A172 (cell line): Measurements from ENCODE around the gene FRMD8. TPM values are rescaled to one million over a fixed set of nuclear protein-coding genes. Genes with fewer than 3 reads are reported as not detected.
"Not testable (repeated sequence)": the region's sequence is repeated elsewhere in the genome, so short reads cannot be mapped to it uniquely, and the experiment has no call there.

Experiments
- DNase-seq: peaks from one replicate; pipeline ENCODE4 v3.0.0-alpha.2; 2015; ENCODE audit warnings: low spot score
- total RNA-seq: library from RNA; depleted of rRNA; stranded (reverse); fragments of >200 nt; shearing (Covaris generic); gene quantifications from 2 replicates; pipeline ENCODE4 v1.2.3, GENCODE V29; 2014; rRNA removed

Gene FRMD8
- total RNA-seq, 1 experiment from 2014 or later = 21.5 TPM

DNA sequence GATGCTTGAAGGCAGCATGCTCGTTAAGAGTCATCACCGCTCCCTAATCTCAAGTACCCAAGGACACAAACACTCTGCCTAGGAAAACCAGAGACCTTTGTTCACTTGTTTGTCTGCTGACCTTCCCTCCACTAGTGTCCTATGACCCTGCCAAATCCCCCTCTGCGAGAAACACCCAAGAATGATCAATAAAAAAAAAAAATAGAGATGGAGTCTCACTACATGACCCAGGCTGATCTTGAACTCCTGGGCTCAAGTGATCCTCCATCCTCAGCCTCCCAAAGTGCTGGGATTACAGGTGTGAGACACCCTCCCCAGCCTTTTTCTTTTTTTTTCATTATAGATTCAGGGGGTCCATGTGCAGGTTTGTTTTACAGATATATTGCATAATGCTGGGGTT, 65.8 kb downstream of the FRMD8 start:
- not testable (repeated sequence) for DNase-seq

- peak; percentile 87 for DNase-seq
These were observed 66.5 kb downstream of the FRMD8 start for GRCh38 chr11:65452806-65453490.

- no peak for DNase-seq
These were observed 67.9 kb downstream of the FRMD8 start for GRCh38 chr11:65454311-65454695.

- peak; percentile 42 for DNase-seq
These were observed 68.4 kb downstream of the FRMD8 start for GRCh38 chr11:65454696-65455456.

- DNase-seq = no peak
These were observed 70.0 kb downstream of the FRMD8 start for GRCh38 chr11:65456418-65456817.

GRCh38 chr11:65459552-65459951, 73.1 kb downstream of the FRMD8 start:
- DNase-seq = no peak

Other genes starting within 250 kb of the FRMD8 start
- gene SPDYC, start 216.4 kb upstream of the FRMD8 start, total RNA-seq = not detected in 2 replicates
- gene CAPN1, start 204.7 kb upstream of the FRMD8 start, total RNA-seq = 156 and 170 TPM in 2 replicates
- gene POLA2, start 124.7 kb upstream of the FRMD8 start, total RNA-seq = 14.2 and 18.1 TPM in 2 replicates
- 1.7 and 5.3 TPM in 2 replicates for gene CDC42EP2, start 71.8 kb upstream of the FRMD8 start, total RNA-seq
- 37.9 and 57.0 TPM in 2 replicates for gene DPF2, start 52.8 kb upstream of the FRMD8 start, total RNA-seq
- gene TIGD3, start 31.9 kb upstream of the FRMD8 start, total RNA-seq = 2.0 and 3.5 TPM in 2 replicates
- 3.5 and 7.0 TPM in 2 replicates for gene SLC25A45, start 4.0 kb upstream of the FRMD8 start, total RNA-seq
- 20.6 and 28.9 TPM in 2 replicates for gene NEAT1, start 36.2 kb downstream of the FRMD8 start, total RNA-seq
- gene MALAT1, start 112.4 kb downstream of the FRMD8 start, total RNA-seq = 1,067 and 1,084 TPM in 2 replicates
- gene SCYL1, start 138.4 kb downstream of the FRMD8 start, total RNA-seq = 65.6 and 70.6 TPM in 2 replicates
- gene LTBP3, start 171.7 kb downstream of the FRMD8 start, total RNA-seq = 13.2 and 25.6 TPM in 2 replicates
- gene ZNRD2, start 183.8 kb downstream of the FRMD8 start, total RNA-seq = 46.9 and 57.0 TPM in 2 replicates
- gene FAM89B, start 185.9 kb downstream of the FRMD8 start, total RNA-seq = 39.2 and 62.8 TPM in 2 replicates
- 50.1 and 83.3 TPM in 2 replicates for gene EHBP1L1, start 189.4 kb downstream of the FRMD8 start, total RNA-seq
- gene KCNK7, start 209.2 kb downstream of the FRMD8 start, total RNA-seq = 0.86 TPM in 1 of 2 replicates, not detected in the other
- 38.2 and 39.2 TPM in 2 replicates for gene MAP3K11, start 227.6 kb downstream of the FRMD8 start, total RNA-seq
- gene PCNX3, start 229.1 kb downstream of the FRMD8 start, total RNA-seq = 19.6 and 20.1 TPM in 2 replicates